ENCODE results near the gene MORC1. TPM values are rescaled to one million over a fixed set of nuclear protein-coding genes. Genes with fewer than 3 reads are reported as not detected.

The MORC1 gene
- polyA plus RNA-seq, 1 donor from 2014 or later = not detected

DNA sequence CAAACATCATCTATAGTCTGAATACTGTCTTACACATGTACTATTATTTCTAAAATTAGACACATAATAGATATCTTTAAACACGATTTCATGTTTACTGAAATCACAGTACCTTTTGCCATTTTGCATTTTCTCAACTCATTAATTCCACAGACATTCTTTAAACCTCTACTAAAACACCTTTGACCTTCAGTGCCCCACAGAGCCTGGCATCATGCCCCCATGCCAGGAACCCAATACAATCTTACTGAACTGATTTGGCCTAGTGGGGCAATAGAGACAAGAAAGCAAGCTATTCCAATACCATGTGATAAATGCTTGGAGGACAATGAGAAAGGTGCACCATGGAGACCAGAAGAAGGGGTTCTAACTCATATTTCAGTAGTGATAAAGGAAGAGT is 144.9 kb downstream of the MORC1 start:
- H2AFZ ChIP-seq (ENCODE audit: low read depth, low read length) = no peak overlapping the region
- TF ChIP-seq SMC3 (conservative IDR thresholded peaks at IDR 0.05; ENCODE audit: poor library complexity) (no peak), EZH2 (IDR thresholded peaks at IDR 0.05; ENCODE audit: borderline replicate concordance, insufficient read depth, low read length, poor library complexity, severe bottlenecking) (no peak), POLR2AphosphoS5 (IDR thresholded peaks at IDR 0.05) (no peak), EP300 (conservative IDR thresholded peaks at IDR 0.05; ENCODE audit: poor library complexity, severe bottlenecking) (no peak), RAD21 (conservative IDR thresholded peaks at IDR 0.05) (no peak), MXI1 (conservative IDR thresholded peaks at IDR 0.05; ENCODE audit: poor library complexity, severe bottlenecking) (no peak), TAF1 (IDR thresholded peaks at IDR 0.05; ENCODE audit: low read depth) (no peak)
- TF ChIP-seq, protein P1, sequence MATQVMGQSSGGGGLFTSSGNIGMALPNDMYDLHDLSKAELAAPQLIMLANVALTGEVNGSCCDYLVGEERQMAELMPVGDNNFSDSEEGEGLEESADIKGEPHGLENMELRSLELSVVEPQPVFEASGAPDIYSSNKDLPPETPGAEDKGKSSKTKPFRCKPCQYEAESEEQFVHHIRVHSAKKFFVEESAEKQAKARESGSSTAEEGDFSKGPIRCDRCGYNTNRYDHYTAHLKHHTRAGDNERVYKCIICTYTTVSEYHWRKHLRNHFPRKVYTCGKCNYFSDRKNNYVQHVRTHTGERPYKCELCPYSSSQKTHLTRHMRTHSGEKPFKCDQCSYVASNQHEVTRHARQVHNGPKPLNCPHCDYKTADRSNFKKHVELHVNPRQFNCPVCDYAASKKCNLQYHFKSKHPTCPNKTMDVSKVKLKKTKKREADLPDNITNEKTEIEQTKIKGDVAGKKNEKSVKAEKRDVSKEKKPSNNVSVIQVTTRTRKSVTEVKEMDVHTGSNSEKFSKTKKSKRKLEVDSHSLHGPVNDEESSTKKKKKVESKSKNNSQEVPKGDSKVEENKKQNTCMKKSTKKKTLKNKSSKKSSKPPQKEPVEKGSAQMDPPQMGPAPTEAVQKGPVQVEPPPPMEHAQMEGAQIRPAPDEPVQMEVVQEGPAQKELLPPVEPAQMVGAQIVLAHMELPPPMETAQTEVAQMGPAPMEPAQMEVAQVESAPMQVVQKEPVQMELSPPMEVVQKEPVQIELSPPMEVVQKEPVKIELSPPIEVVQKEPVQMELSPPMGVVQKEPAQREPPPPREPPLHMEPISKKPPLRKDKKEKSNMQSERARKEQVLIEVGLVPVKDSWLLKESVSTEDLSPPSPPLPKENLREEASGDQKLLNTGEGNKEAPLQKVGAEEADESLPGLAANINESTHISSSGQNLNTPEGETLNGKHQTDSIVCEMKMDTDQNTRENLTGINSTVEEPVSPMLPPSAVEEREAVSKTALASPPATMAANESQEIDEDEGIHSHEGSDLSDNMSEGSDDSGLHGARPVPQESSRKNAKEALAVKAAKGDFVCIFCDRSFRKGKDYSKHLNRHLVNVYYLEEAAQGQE (IDR thresholded peaks at IDR 0.05; ENCODE audit: borderline replicate concordance) = no peak
- TF ChIP-seq, protein P2, sequence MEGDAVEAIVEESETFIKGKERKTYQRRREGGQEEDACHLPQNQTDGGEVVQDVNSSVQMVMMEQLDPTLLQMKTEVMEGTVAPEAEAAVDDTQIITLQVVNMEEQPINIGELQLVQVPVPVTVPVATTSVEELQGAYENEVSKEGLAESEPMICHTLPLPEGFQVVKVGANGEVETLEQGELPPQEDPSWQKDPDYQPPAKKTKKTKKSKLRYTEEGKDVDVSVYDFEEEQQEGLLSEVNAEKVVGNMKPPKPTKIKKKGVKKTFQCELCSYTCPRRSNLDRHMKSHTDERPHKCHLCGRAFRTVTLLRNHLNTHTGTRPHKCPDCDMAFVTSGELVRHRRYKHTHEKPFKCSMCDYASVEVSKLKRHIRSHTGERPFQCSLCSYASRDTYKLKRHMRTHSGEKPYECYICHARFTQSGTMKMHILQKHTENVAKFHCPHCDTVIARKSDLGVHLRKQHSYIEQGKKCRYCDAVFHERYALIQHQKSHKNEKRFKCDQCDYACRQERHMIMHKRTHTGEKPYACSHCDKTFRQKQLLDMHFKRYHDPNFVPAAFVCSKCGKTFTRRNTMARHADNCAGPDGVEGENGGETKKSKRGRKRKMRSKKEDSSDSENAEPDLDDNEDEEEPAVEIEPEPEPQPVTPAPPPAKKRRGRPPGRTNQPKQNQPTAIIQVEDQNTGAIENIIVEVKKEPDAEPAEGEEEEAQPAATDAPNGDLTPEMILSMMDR (IDR thresholded peaks at IDR 0.05; ENCODE audit: poor library complexity, severe bottlenecking) = no peak
- no peak overlapping the region for H3K4me3 ChIP-seq (ENCODE audit: low read length)
- H3K79me2 ChIP-seq (replicated peaks; ENCODE audit: insufficient read depth, low read length) = no peaks in the 10 kb centered on the region
- no peaks in the 10 kb centered on the region for H3K9me2 ChIP-seq (ENCODE audit: insufficient read depth, low read length)
- no peak overlapping the region for H3K27ac ChIP-seq (ENCODE audit: low read length)
- no peak overlapping the region for H3K4me2 ChIP-seq (ENCODE audit: low read length)
- H4K20me1 ChIP-seq (ENCODE audit: insufficient read depth) = no peaks in the 10 kb centered on the region
- no peaks in the 10 kb centered on the region for H3K9me3 ChIP-seq (ENCODE audit: low read length)
- no peaks in the 10 kb centered on the region for H3K27me3 ChIP-seq (ENCODE audit: insufficient read depth, low read depth, low read length)
- no peak overlapping the region for H3K9ac ChIP-seq (ENCODE audit: low read length)
- no peaks in the 10 kb centered on the region for H3F3A ChIP-seq (ENCODE audit: insufficient read depth, low read length, poor library complexity, severe bottlenecking)
- no peaks in the 10 kb centered on the region for H3K36me3 ChIP-seq (ENCODE audit: insufficient read depth, low read length)

DNA sequence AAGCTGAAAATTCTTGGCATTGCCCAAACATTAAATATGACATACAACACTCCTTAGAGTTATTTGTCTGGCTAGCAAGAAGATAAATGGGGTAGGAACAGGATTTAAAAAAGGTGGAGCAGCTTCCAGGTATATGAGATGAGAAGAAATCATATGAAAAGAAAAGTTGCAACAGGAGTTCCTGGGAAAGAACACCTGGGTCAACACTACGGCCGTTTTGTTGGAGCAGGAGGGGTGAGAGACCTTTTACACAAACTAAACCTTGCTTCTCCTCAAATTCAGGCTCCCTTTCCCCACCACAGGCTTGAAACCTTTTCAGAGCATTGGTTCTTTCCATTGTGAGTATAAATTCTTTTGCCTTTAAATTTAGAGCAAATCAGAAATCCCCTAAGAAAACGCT is 145.5 kb downstream of the MORC1 start:
- Histone ChIP-seq H3K9me3 (ENCODE audit: low read length) (no peaks in the 10 kb centered on the region), H3K27me3 (ENCODE audit: insufficient read depth, low read depth, low read length) (no peaks in the 10 kb centered on the region), H3K79me2 (replicated peaks; ENCODE audit: insufficient read depth, low read length) (no peaks in the 10 kb centered on the region), H3F3A (ENCODE audit: insufficient read depth, low read length, poor library complexity, severe bottlenecking) (no peaks in the 10 kb centered on the region), H3K36me3 (ENCODE audit: insufficient read depth, low read length) (no peaks in the 10 kb centered on the region), H3K9me2 (ENCODE audit: insufficient read depth, low read length) (no peaks in the 10 kb centered on the region), H3K27ac (ENCODE audit: low read length) (no peak overlapping the region), H3K9ac (ENCODE audit: low read length) (no peak overlapping the region), H3K4me3 (ENCODE audit: low read length) (no peak overlapping the region), H4K20me1 (ENCODE audit: insufficient read depth) (no peaks in the 10 kb centered on the region), H2AFZ (ENCODE audit: low read depth, low read length) (no peak overlapping the region), H3K4me2 (ENCODE audit: low read length) (no peak overlapping the region)
- TF ChIP-seq, protein P2 (IDR thresholded peaks at IDR 0.05; ENCODE audit: poor library complexity, severe bottlenecking) = no peak
- no peak for TF ChIP-seq POLR2AphosphoS5 (IDR thresholded peaks at IDR 0.05)
- no peak for TF ChIP-seq MXI1 (conservative IDR thresholded peaks at IDR 0.05; ENCODE audit: poor library complexity, severe bottlenecking)
- TF ChIP-seq, protein P1 (IDR thresholded peaks at IDR 0.05; ENCODE audit: borderline replicate concordance) = no peak
- TF ChIP-seq RAD21 (conservative IDR thresholded peaks at IDR 0.05) = no peak
- no peak for TF ChIP-seq EP300 (conservative IDR thresholded peaks at IDR 0.05; ENCODE audit: poor library complexity, severe bottlenecking)
- no peak for TF ChIP-seq TAF1 (IDR thresholded peaks at IDR 0.05; ENCODE audit: low read depth)
